PC-3 (cell line): Measurements from ENCODE around the gene FGF12.

Experiments
- EZH2 ChIP-seq: fragments of 300-600 bp; sonication (generic); IDR thresholded peaks from one replicate; pipeline ENCODE4 v1.6.1; 2017; ENCODE audit warnings: antibody characterized with exemption, mild to moderate bottlenecking, low read length; ENCODE audit not compliant: unreplicated experiment
- EZH2phosphoT487 ChIP-seq: fragments of 300-600 bp; sonication (generic); IDR thresholded peaks from 2 replicates; pipeline ENCODE4 v1.6.1; 2018; ENCODE audit warnings: mild to moderate bottlenecking, antibody characterized with exemption, low read length, borderline replicate concordance
- TF ChIP-seq, protein P1 (sequence below): fragments of 300-600 bp; sonication (generic); conservative IDR thresholded peaks from 2 replicates; pipeline ENCODE4 v1.5.1; 2017; ENCODE audit warnings: antibody characterized with exemption, low read depth, mild to moderate bottlenecking, low read length

DNA sequence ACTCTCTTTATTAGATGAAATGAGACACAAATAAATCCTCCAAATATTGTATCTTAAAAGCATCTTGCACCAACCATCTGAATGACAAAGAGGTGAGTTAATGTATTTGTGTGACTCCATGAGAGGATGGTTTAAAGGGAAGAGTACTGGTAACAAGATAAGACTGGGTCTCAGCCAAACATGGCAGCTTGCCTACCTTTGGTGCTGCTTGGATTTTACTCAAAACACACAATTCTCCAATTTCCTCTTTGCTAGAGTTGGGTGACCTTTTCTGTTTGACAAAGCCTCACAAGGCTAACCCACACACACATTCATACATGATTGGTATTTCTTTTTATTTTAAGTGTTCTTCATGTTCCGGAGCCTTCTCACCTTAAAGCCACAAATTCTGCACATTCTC, 506.4 kb downstream of the FGF12 start:
- TF ChIP-seq, protein P1, sequence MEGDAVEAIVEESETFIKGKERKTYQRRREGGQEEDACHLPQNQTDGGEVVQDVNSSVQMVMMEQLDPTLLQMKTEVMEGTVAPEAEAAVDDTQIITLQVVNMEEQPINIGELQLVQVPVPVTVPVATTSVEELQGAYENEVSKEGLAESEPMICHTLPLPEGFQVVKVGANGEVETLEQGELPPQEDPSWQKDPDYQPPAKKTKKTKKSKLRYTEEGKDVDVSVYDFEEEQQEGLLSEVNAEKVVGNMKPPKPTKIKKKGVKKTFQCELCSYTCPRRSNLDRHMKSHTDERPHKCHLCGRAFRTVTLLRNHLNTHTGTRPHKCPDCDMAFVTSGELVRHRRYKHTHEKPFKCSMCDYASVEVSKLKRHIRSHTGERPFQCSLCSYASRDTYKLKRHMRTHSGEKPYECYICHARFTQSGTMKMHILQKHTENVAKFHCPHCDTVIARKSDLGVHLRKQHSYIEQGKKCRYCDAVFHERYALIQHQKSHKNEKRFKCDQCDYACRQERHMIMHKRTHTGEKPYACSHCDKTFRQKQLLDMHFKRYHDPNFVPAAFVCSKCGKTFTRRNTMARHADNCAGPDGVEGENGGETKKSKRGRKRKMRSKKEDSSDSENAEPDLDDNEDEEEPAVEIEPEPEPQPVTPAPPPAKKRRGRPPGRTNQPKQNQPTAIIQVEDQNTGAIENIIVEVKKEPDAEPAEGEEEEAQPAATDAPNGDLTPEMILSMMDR: no peak
- TF ChIP-seq EZH2 (no peak), EZH2phosphoT487 (no peak)
